Body of pancreas (tissue), 4 donors: ENCODE results near the gene GTPBP3.

Experiments
- CTCF ChIP-seq, 7 experiments: fragments of 450-650 bp in 4 of 7; fragments of 200-600 bp in 3 of 7; sonication (generic) in 3 of 7; IDR thresholded peaks; one replicate each; pipeline ENCODE4 v1.5.1; 2016 to 2019; ENCODE audit warnings: antibody characterized with exemption in 7 of 7
- POLR2A ChIP-seq, 3 donors: fragments of 450-650 bp; IDR thresholded peaks; one replicate each; pipeline ENCODE4 v1.6.1; 2016; ENCODE audit warnings: antibody characterized with exemption in 3 of 3, mild to moderate bottlenecking in 2 of 3

- TF ChIP-seq CTCF (IDR thresholded peaks at IDR 0.05), result no peak
- no peak for TF ChIP-seq POLR2A (IDR thresholded peaks at IDR 0.05)
Measured at GRCh38 chr19:17378271-17378670, 40.9 kb downstream of the GTPBP3 start.
